DOHH2 (cell line): ENCODE data around the gene RGS4.

Experiments
- CTCF ChIP-seq: fragments of 200-600 bp; sonication (generic); IDR thresholded peaks from one replicate; pipeline ENCODE4 v1.5.1; 2014; ENCODE audit warnings: antibody characterized with exemption, mild to moderate bottlenecking, low read depth, low read length; ENCODE audit not compliant: poor library complexity, severe bottlenecking
- EZH2phosphoT487 ChIP-seq: fragments of 200-600 bp; sonication (generic); IDR thresholded peaks from 2 replicates; pipeline ENCODE4 v1.6.1; 2017; ENCODE audit warnings: borderline replicate concordance, mild to moderate bottlenecking, antibody characterized with exemption, low read length, moderate library complexity, mixed read lengths

- TF ChIP-seq EZH2phosphoT487 = no peak
- no peak for TF ChIP-seq CTCF
Measured at GRCh38 chr1:163036671-163037070, 32.5 kb upstream of the RGS4 start.
